Ectodermal cell (in vitro differentiated cells): ENCODE data around the gene LY9.

Experiments used
- H3K27ac ChIP-seq: 2 replicates; pipeline ENCODE4 v1.7.0; 2013; ENCODE audit warnings: mild to moderate bottlenecking, low read depth, low read length; ENCODE audit not compliant: insufficient read depth, poor library complexity, severe bottlenecking
- H3K27me3 ChIP-seq: 2 replicates; pipeline ENCODE4 v1.7.0; 2013; ENCODE audit warnings: mild to moderate bottlenecking, low read length; ENCODE audit not compliant: insufficient read depth, control insufficient read depth, poor library complexity, severe bottlenecking
- H3K36me3 ChIP-seq: one replicate; pipeline ENCODE4 v1.7.0; 2013; ENCODE audit warnings: low read length; ENCODE audit not compliant: control insufficient read depth, insufficient read depth
- H3K4me1 ChIP-seq: one replicate; pipeline ENCODE4 v1.7.0; 2013; ENCODE audit warnings: low read length; ENCODE audit not compliant: control insufficient read depth, insufficient read depth
- H3K4me3 ChIP-seq: 2 replicates; pipeline ENCODE4 v1.7.0; 2013; ENCODE audit warnings: low read depth, low read length, control low read depth; ENCODE audit not compliant: insufficient read depth
- H3K9me3 ChIP-seq: 2 replicates; pipeline ENCODE4 v1.7.0; 2013; ENCODE audit warnings: mild to moderate bottlenecking, low read length, moderate library complexity; ENCODE audit not compliant: control insufficient read depth
- WGBS, 2 experiments: methylation state at CpG; one replicate each; pipeline ENCODE4 v1.1.7; 2013; ENCODE audit warnings: missing lambda C conversion rate in 2 of 2; 5-methylcytosine and 5-hydroxymethylcytosine counted together

The LY9 gene

DNA sequence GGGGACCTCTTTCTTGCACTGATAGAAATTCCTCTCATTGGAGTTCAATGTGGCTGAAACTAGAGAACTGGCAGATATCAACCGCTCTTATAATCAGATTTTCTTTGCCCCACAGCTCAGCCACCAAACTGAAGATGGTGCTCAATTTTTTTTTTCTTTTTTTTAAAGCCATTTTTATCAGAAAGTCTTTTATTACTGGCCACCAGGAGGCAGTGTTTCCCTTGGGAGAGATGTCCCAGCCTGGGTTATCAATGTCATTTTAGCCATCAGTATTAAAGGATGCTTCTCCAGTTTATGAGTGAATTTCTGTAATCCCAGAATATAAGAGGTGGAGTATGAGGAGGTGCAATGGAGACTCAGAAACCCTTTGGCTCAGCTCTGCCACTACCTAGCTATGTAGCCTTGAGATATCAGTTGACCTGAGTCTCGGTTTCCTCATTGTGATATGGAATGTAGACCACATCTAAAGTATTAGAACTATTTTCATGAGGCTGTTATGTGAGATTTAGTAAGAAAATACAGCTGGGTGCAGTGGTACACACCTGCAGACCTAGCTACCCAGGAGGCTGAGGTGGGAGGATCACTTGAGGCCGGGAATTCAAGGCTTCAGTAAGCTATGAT is 39.1 kb downstream of the LY9 start:
- no peaks in the 10 kb centered on the region for H3K9me3 ChIP-seq
- peaks cover 16% of the 10 kb centered on the region for H3K4me1 ChIP-seq
- H3K27me3 ChIP-seq = no peaks in the 10 kb centered on the region
- no peak overlapping the region for H3K4me3 ChIP-seq
- no peak overlapping the region for H3K27ac ChIP-seq
- 76 to 81% methylated on average over 3 of the region's 3 CpGs for WGBS, 2 experiments
- no peaks in the 10 kb centered on the region for H3K36me3 ChIP-seq

DNA sequence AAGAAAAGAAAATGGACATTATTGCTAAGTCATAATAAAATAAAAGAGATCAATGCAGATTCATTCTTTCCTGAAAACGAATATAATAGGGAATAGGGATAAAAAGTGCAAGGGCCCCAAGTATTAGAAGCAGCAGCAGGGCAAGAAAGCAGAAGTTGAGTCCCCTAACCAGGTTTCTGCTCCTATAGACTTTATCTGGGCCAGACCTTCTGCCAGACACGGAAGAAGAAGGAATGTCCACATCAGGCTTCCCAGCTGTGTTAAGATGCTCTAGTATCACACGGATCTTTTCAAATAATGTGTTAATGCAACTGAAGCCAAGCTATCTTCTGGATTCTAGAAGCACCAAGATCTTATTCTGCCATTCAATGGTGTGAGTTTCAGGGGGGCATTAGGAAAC is 39.8 kb downstream of the LY9 start:
- Histone ChIP-seq H3K36me3 (no peaks in the 10 kb centered on the region), H3K4me3 (no peak overlapping the region), H3K27ac (no peak overlapping the region), H3K9me3 (no peaks in the 10 kb centered on the region), H3K4me1 (peaks cover 16% of the 10 kb centered on the region), H3K27me3 (no peaks in the 10 kb centered on the region)
- WGBS, 2 experiments = 88 to 95% methylated on average over 3 of the region's 3 CpGs

DNA sequence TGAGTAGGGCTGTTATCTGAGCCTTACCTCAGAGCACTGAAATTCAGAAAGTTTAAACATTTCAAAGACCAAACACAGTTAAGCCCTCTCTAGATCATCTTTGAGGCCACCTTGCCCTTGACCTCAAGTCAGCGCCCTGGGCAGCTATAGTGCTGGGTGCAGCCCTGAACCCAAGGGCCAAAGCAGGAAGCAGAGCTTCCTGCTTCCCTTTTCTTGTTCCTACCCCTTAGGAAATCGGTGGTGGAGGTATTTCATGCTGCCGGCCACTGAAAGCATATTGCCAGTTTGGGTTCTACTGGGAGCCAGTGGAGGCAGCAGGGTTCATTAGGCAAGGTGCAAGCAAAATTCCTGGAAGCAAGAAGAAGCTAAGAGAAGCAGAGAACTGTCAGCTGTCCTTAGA is 40.6 kb downstream of the LY9 start:
- Histone ChIP-seq H3K27me3 (no peaks in the 10 kb centered on the region), H3K4me3 (no peak overlapping the region), H3K27ac (no peak overlapping the region), H3K4me1 (peaks cover 16% of the 10 kb centered on the region), H3K36me3 (no peaks in the 10 kb centered on the region), H3K9me3 (no peaks in the 10 kb centered on the region)
- WGBS, 2 experiments = 87 to 97% methylated on average over 3 of the region's 3 CpGs

DNA sequence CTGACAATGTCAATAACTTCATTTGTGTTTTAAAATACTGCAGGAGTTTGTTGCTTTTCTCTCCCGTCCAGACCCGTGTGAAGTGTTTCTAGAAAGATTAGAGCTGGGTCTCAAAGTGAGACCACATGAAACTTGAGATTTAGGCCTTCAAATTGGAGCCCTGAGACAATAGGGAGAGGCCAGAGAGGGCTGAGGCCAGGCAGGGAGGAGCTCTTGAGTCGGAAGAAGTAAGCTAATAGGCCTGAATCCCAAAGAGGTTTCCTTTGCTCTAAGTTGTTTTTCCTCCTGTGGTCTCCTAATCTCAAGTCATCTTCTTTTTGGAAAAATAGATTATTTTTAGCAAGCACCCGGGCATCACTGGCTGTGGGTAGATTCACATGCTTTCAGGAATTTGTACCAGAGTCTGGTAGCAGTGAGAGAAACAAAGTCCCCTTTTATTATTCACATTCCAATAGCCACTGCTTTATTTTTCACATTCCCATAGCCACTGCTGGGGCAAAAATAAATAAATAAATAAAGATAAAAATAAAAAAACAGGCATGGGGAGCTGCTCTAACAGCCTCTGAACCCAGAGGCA is 41.1 kb downstream of the LY9 start:
- H3K27ac ChIP-seq = no peak overlapping the region
- H3K36me3 ChIP-seq = no peaks in the 10 kb centered on the region
- WGBS, 2 experiments = 71 to 83% methylated on average over 4 of the region's 4 CpGs
- H3K9me3 ChIP-seq = no peaks in the 10 kb centered on the region
- H3K4me3 ChIP-seq = no peak overlapping the region
- peaks cover 16% of the 10 kb centered on the region for H3K4me1 ChIP-seq
- H3K27me3 ChIP-seq = no peaks in the 10 kb centered on the region

DNA sequence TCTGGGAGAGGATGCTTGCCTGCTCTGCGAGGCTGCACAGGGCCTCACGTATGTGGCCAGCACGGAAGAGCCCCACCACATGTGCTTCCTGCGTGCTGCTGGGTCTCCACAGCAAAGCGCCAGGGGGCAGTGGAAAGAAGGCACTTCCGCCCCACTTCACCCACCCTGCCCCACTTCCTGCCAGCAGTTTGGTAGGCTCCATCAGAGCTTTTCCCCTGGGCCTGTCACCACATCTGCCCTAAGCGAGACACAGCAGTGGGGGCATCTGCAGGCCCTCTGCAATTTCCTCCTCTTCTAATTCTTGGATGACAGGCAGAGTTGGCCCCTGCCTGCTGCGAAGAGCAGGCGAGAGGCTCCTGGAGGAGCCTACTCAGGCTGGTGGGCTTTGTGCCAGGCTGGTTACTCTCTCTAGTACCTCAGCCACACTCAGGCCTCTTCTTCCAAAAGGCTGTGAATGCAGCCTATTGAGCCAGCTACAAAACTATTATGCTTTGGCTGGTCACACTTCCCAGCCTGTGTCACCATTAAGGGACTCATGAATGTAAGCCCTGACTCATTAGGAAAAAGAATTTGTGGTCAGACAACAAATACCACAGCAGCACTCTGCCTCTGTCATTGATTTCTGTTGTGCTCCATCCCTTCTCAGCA is 41.7 kb downstream of the LY9 start:
- peaks cover 16% of the 10 kb centered on the region for H3K4me1 ChIP-seq
- no peaks in the 10 kb centered on the region for H3K36me3 ChIP-seq
- H3K9me3 ChIP-seq = no peaks in the 10 kb centered on the region
- H3K27ac ChIP-seq = no peak overlapping the region
- no peaks in the 10 kb centered on the region for H3K27me3 ChIP-seq
- WGBS, 2 experiments = 82 to 89% methylated on average over 9 of the region's 9 CpGs
- H3K4me3 ChIP-seq = no peak overlapping the region

DNA sequence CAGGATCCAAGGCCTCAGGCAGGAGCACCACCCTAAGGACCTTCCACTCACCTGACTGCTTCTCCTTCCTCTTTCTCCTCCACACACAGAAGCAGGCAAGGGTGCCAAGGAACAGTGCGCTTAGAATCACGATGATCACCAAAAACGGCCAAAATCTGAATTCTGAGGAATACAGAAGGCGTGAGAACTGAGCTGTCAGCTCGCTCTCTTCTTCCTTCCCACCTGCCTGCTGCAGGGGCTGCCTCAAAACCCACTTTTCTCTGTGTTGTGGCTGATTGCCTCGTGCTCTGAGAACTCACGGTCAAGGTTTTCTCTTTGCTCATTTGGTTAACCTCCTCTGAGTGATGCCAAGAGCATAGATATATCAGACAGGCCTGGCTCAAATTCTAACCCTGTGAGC is 42.9 kb downstream of the LY9 start:
- WGBS, 2 experiments = 95% methylated on average over 7 of the region's 7 CpGs
- no peaks in the 10 kb centered on the region for H3K36me3 ChIP-seq
- no peak overlapping the region for H3K4me3 ChIP-seq
- no peaks in the 10 kb centered on the region for H3K27me3 ChIP-seq
- H3K4me1 ChIP-seq = peaks cover 16% of the 10 kb centered on the region
- no peak overlapping the region for H3K27ac ChIP-seq
- no peaks in the 10 kb centered on the region for H3K9me3 ChIP-seq

DNA sequence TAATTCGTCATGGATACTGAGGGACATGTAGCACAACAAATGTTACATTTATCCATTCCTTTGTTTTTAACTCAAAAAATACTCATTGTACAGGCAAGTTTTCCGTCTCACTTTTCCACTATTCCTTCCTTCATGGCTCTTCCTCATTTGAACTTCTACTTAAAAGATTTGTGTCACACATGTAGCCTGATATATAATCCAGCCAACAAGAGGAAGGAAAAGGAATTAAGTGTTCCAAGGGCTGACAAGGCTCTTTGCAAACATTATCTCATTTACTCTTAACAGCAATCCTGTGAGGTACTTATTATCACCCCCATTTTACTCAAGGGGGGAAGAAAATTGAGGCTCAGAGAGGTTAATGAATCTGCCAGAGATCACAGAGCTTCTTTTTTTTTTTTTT is 43.8 kb downstream of the LY9 start:
- Histone ChIP-seq H3K27me3 (no peaks in the 10 kb centered on the region), H3K4me1 (peaks cover 16% of the 10 kb centered on the region), H3K27ac (no peak overlapping the region), H3K36me3 (no peaks in the 10 kb centered on the region), H3K4me3 (no peak overlapping the region), H3K9me3 (no peaks in the 10 kb centered on the region)
- 95 to 96% methylated on average over 2 of the region's 2 CpGs for WGBS, 2 experiments

DNA sequence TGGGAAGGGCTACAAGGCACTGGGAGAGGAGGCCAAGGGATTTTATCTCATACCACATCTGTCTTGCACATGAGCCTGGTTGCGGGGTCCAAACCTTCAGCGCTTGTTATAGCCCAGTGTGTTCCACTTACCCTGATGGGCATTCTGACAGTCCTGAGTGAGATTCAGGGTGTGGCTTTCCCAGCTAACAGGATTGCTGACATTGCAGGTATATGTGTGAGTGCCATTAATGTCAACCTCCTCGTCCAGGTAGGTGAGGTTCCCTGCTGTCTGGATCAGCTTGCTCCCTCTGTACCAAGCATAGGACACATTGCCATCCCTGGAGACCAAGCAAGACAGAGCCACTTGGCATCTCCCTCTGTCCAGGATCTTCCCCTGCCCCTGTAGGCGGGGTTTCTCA is 45.1 kb downstream of the LY9 start:
- Histone ChIP-seq H3K27ac (no peak overlapping the region), H3K4me3 (no peak overlapping the region), H3K36me3 (no peaks in the 10 kb centered on the region), H3K4me1 (peaks cover 16% of the 10 kb centered on the region), H3K9me3 (no peaks in the 10 kb centered on the region), H3K27me3 (no peaks in the 10 kb centered on the region)
- WGBS, 2 experiments = 91 to 96% methylated on average over 4 of the region's 4 CpGs

DNA sequence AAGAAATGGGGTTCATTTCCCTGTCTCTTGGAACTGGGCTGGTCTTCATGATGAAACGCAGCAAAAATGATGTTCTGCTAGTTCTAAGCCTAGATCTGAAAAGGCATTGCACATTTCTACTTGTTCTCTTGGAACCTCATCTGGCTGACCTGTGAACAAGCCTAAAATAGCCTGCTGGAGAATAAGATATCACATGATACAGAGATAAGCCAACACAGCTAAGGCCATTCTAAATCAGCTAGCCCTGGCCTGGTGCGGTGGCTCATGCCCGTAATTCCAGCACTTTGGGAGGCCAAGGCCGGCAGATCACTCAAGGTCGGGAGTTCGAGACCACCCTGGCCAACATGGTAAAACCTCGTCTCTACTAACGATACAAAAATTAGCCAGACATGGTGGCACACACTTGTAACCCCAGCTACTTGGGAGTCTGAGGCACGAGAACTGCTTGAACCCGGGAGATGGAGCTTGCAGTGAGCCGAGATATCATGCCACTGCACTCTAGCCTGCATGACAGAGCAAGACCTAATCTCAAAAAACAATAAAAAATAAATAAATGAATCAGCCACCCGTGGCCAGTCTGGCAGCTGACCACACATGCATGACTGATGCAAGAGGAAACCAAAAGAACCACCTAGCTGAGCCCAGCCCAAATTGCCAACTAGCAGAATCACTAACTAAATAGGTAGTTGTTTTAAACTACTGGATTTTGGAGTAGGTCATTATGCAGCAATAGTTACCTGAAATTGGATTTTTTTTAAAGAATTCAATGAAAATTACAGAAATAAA is 48.7 kb downstream of the LY9 start:
- Histone ChIP-seq H3K9me3 (no peaks in the 10 kb centered on the region), H3K36me3 (no peaks in the 10 kb centered on the region), H3K4me3 (no peak overlapping the region), H3K27me3 (no peaks in the 10 kb centered on the region), H3K4me1 (no peaks in the 10 kb centered on the region), H3K27ac (no peak overlapping the region)
- WGBS, 2 experiments = 85 to 91% methylated on average over 12 of the region's 12 CpGs

DNA sequence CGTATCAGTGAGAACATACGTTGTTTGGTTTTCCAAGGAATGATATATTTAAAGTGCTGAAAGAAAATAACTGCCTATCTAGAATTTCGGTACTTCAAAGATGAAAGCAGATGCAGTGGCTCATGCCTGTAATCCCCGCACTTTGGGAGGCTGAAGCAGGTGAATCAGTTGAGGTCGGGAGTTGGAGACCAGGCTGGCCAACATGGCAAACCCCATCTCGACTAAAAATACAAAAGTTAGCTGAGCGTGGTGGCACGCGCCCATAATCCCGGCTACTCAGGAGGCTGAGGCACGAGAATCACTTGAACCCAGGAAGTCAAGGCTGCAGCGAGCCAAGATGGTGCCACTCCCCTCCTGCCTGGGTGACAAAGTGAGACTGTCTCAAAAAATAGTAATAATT is 50.3 kb downstream of the LY9 start:
- no peaks in the 10 kb centered on the region for H3K9me3 ChIP-seq
- no peaks in the 10 kb centered on the region for H3K27me3 ChIP-seq
- no peaks in the 10 kb centered on the region for H3K4me1 ChIP-seq
- no peaks in the 10 kb centered on the region for H3K36me3 ChIP-seq
- H3K27ac ChIP-seq = no peak overlapping the region
- H3K4me3 ChIP-seq = no peak overlapping the region
- 92 to 95% methylated on average over 12 of the region's 12 CpGs for WGBS, 2 experiments
